H7 (cell line): Measurements from ENCODE around the gene S100B. TPM values are rescaled to one million over a fixed set of nuclear protein-coding genes. Genes with fewer than 3 reads are reported as not detected.
A peak's percentile ranks its signal among the peaks of the same experiment; 100 is the strongest.

ENCODE experiments used
- DNase-seq: peaks from one replicate; pipeline ENCODE4 v3.0.0; 2012
- H3K27me3 ChIP-seq: 2 replicates; pipeline ENCODE4 v1.6.0; 2011; ENCODE audit warnings: mild to moderate bottlenecking, low read length; ENCODE audit not compliant: control insufficient read depth, insufficient read depth
- H3K36me3 ChIP-seq: replicated peaks from 2 replicates; pipeline ENCODE4 v1.5.1; 2011; ENCODE audit warnings: low read length; ENCODE audit not compliant: control insufficient read depth, insufficient read depth
- H3K4me3 ChIP-seq: 2 replicates; pipeline ENCODE4 v1.5.1; 2011; ENCODE audit warnings: low read depth, mild to moderate bottlenecking, control low read depth, low read length, moderate library complexity; ENCODE audit not compliant: insufficient read depth
- total RNA-seq: library from RNA; depleted of rRNA; stranded (reverse); fragments of >200 nt; shearing (Covaris generic); gene quantifications from 2 replicates; pipeline ENCODE4 v1.2.3, GENCODE V29; 2014

The S100B gene
- total RNA-seq, 1 experiment from 2014 or later, result 0.10 TPM

DNA sequence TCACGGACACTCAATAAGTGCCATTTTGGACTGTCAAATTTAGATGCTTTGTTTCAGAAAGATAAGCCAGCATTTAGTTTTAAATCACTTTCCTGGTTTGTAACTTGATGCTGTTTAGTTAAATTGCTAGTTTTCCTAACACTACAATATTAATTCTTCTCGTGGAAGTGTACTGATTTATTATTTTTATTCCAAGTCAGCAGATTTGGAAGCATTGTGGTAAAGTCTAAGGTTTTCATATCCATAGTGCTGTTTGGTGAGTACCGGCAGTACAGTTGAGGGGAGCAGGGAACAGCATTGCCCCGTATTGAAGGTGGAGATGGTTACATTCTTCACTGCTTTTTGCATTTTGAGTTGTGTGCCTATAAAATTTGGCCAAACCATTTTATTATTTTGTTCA, 36.3 kb downstream of the S100B start:
- DNase-seq, result no peak
- Histone ChIP-seq H3K27me3 (no peaks in the 10 kb centered on the region), H3K36me3 (peaks cover 16% of the 10 kb centered on the region), H3K4me3 (no peak overlapping the region)

DNA sequence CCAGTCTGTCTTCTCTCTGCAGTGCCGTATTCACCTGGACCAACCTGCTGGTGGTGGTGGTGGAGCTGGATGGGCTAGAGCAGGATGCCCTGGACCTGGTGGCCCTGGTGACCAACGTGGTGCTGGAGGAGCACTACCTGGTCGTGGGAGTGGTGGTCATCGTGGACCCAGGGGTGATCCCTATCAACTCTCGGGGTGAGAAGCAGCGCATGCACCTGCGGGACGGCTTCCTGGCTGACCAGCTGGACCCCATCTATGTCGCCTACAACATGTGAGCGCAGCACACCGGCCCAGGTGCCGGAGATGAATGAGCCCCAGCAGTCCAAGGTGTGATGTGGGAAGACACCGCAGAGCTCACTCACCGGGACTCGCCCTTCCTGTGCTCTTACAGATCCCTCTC, 37.5 kb downstream of the S100B start:
- Histone ChIP-seq H3K4me3 (no peak overlapping the region), H3K27me3 (no peaks in the 10 kb centered on the region), H3K36me3 (peaks cover 21% of the 10 kb centered on the region)
- peak; percentile 10 for DNase-seq

GRCh38 chr21:46564391-46564790, 40.5 kb downstream of the S100B start:
- Histone ChIP-seq H3K36me3 (peaks cover 27% of the 10 kb centered on the region), H3K27me3 (no peaks in the 10 kb centered on the region), H3K4me3 (no peak overlapping the region)
- DNase-seq, result peak; percentile 22

- no peak for DNase-seq
- Histone ChIP-seq H3K27me3 (no peaks in the 10 kb centered on the region), H3K36me3 (peaks cover 27% of the 10 kb centered on the region), H3K4me3 (no peak overlapping the region)
These were observed 41.8 kb downstream of the S100B start for GRCh38 chr21:46562964-46563607.

DNA sequence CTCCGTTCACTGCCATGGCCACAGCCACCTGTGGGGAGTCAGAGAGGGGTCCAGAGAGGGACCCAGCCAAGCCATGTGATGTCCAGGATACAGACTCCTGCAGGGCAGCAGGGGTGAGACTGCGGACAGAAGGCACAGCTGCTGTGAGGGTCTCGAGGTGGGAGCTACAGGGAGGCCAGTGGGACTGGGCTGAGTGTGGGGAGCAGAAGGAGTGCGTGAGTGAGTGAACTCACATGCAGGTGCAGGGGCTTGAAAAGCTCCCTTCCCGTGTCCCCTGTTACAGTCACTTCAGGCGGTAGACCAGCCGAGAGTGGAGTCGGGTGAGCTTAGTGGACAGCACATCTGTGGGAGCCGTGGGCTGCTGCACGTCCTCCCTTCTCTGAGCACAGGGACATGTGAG, 42.4 kb downstream of the S100B start:
- Histone ChIP-seq H3K36me3 (peaks cover 25% of the 10 kb centered on the region), H3K4me3 (no peak overlapping the region), H3K27me3 (no peaks in the 10 kb centered on the region)
- DNase-seq, result no peak

DNA sequence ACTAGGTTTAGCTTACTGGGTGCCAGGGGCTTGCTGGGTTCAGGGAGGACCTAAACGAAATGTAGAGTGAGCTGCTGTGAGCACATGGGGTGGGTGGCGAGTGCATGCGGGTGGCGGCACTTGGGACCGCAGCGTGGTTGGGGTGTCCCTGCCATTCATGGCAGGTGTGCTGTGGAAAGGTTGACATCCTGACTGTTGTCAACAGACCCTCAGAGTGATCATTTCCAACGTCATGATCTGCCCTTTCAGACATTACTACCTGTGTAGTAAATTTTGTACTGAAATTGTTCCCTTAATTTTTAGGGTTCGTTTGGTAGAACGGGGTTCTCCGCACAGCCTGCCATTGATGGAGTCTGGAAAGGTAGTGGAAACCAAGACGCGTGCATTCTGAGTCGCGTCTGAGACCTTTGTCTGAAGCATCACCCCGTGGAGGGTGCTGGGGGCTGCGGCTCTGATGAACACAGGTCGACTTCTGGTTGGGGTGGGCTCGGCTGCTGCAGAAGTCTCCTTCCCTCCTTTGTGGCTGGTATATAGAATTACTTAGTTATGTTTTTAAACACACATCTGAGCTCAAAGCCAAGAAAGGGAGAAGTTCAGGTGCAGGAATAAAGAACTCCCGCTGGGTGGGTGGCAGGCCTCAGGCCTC, 43.3 kb downstream of the S100B start:
- DNase-seq, result peak; percentile 16
- Histone ChIP-seq H3K36me3 (peaks cover 24% of the 10 kb centered on the region), H3K4me3 (no peak overlapping the region), H3K27me3 (no peaks in the 10 kb centered on the region)

- DNase-seq, result peak; percentile 26
- H3K27me3 ChIP-seq, result no peaks in the 10 kb centered on the region
- H3K4me3 ChIP-seq, result no peak overlapping the region
- peaks cover 23% of the 10 kb centered on the region for H3K36me3 ChIP-seq
These were observed 44.1 kb downstream of the S100B start for GRCh38 chr21:46560568-46561444.

- no peak overlapping the region for H3K4me3 ChIP-seq
- peak; percentile 40 for DNase-seq
- peaks cover 23% of the 10 kb centered on the region for H3K36me3 ChIP-seq
- no peaks in the 10 kb centered on the region for H3K27me3 ChIP-seq
These were observed 45.4 kb downstream of the S100B start for GRCh38 chr21:46559291-46559983.

GRCh38 chr21:46557919-46558392, 46.9 kb downstream of the S100B start:
- peaks cover 22% of the 10 kb centered on the region for H3K36me3 ChIP-seq

DNA sequence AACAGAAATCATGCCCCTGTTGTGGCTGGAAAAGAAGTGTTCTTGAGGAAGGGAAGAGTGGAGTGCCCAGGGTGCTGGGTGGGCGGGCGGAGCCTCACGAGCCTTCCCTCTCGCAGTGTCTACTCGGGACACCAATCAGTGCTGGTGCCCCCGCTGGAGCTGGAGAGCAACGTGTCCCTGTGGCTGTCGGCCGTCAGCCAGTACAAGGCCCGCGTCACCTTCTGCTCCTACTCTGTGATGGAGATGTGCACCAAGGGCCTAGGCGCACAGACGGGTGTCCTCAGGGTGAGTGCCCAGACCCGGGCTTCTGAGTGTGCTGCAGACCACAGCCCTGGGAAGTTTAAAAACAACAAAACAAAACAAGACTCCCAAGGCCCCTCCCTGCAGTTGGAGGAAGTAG, 47.4 kb downstream of the S100B start:
- peak; percentile 64 for DNase-seq
- Histone ChIP-seq H3K4me3 (no peak overlapping the region), H3K36me3 (peaks cover 19% of the 10 kb centered on the region)

More at GRCh38 chr21:46557919-46558392, 46.9 kb downstream of the S100B start:
- no peaks in the 10 kb centered on the region for H3K27me3 ChIP-seq
- DNase-seq, result peak; percentile 51
- H3K4me3 ChIP-seq, result no peak overlapping the region

GRCh38 chr21:46556802-46557201, 48.1 kb downstream of the S100B start:
- H3K4me3 ChIP-seq, result no peak overlapping the region
- DNase-seq, result no peak
- H3K27me3 ChIP-seq, result no peaks in the 10 kb centered on the region
- H3K36me3 ChIP-seq, result peaks cover 15% of the 10 kb centered on the region

More for the DNA sequence above, 47.4 kb downstream of the S100B start:
- H3K27me3 ChIP-seq, result no peaks in the 10 kb centered on the region

DNA sequence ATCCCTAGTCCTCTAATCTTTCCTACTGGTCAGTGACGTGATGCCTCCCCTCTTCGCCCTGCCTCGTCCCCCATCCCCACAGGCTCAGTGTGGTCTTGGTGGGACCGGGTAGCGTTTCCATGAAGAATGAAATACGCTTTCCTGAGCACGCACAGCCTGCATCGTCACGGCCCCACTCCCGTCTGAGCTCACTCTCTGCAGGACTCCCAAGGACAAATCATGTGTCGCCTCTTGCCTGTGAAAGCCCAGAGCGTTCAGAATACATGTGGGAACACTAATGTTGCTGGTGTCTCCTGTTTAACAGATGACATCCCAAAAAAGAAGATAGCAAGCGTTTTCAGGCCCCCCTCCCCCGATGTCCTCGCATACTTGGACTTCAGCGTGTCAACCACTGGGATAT, 49.2 kb downstream of the S100B start:
- no peaks in the 10 kb centered on the region for H3K27me3 ChIP-seq
- H3K4me3 ChIP-seq, result no peak overlapping the region
- no peak for DNase-seq
- H3K36me3 ChIP-seq, result peaks cover 10% of the 10 kb centered on the region

GRCh38 chr21:46555225-46555617, 49.7 kb downstream of the S100B start:
- no peaks in the 10 kb centered on the region for H3K27me3 ChIP-seq
- DNase-seq, result no peak
- H3K4me3 ChIP-seq, result no peak overlapping the region
- H3K36me3 ChIP-seq, result peaks cover 10% of the 10 kb centered on the region
